Neural cell (in vitro differentiated cells): ENCODE data around the gene FGF16. TPM values are rescaled to one million over a fixed set of nuclear protein-coding genes. Genes with fewer than 3 reads are reported as not detected.
"Not testable (repeated sequence)": the region's sequence is repeated elsewhere in the genome, so short reads cannot be mapped to it uniquely, and the experiment has no call there.

Source experiments
- H2AFZ ChIP-seq: fragments of 200-600, 300-800 bp; sonication (generic), shearing (Covaris generic); 2 replicates; pipeline ENCODE4 v1.6.0; 2014; ENCODE audit warnings: low read depth, mild to moderate bottlenecking, antibody characterized with exemption, low read length, moderate library complexity
- H3F3A ChIP-seq: fragments of 200-600 bp; shearing (Covaris generic); 2 replicates; pipeline ENCODE4 v1.6.1; 2016; ENCODE audit warnings: mild to moderate bottlenecking, moderate library complexity, mixed read lengths, antibody characterized with exemption, low read length; ENCODE audit not compliant: insufficient read depth, poor library complexity, severe bottlenecking
- H3K27ac ChIP-seq: fragments of 200-600, 300-800 bp; sonication (generic), shearing (Covaris generic); 2 replicates; pipeline ENCODE4 v1.5.1; 2014; ENCODE audit warnings: mild to moderate bottlenecking, low read length, moderate library complexity
- H3K27me3 ChIP-seq: fragments of 300-800, 200-600 bp; sonication (generic), shearing (Covaris generic); 2 replicates; pipeline ENCODE4 v1.6.0; 2014; ENCODE audit warnings: mild to moderate bottlenecking, low read depth, low read length, moderate library complexity; ENCODE audit not compliant: insufficient read depth
- H3K36me3 ChIP-seq: fragments of 300-800, 200-600 bp; sonication (generic), shearing (Covaris generic); 2 replicates; pipeline ENCODE4 v1.5.1; 2014; ENCODE audit warnings: mild to moderate bottlenecking, antibody characterized with exemption, low read length, moderate library complexity; ENCODE audit not compliant: insufficient read depth
- H3K4me2 ChIP-seq: fragments of 300-800, 200-600 bp; sonication (generic), shearing (Covaris generic); 2 replicates; pipeline ENCODE4 v1.6.0; 2014; ENCODE audit warnings: mild to moderate bottlenecking, low read length
- H3K4me3 ChIP-seq: fragments of 300-800, 200-600 bp; sonication (generic), shearing (Covaris generic); 2 replicates; pipeline ENCODE4 v1.5.1; 2014; ENCODE audit warnings: mild to moderate bottlenecking, low read length, moderate library complexity
- H3K79me2 ChIP-seq: fragments of 200-600 bp; shearing (Covaris generic); replicated peaks from 2 replicates; pipeline ENCODE4 v1.6.0; 2014; ENCODE audit warnings: mild to moderate bottlenecking, low read length, moderate library complexity; ENCODE audit not compliant: insufficient read depth
- H3K9ac ChIP-seq: fragments of 300-800, 200-600 bp; sonication (generic), shearing (Covaris generic); 2 replicates; pipeline ENCODE4 v1.6.1; 2016; ENCODE audit warnings: mild to moderate bottlenecking, low read length, mixed read lengths
- H3K9me2 ChIP-seq: fragments of 200-600 bp; shearing (Covaris generic); 2 replicates; pipeline ENCODE4 v1.6.1; 2016; ENCODE audit warnings: mild to moderate bottlenecking, low read length, mixed read lengths; ENCODE audit not compliant: insufficient read depth
- H3K9me3 ChIP-seq: fragments of 200-600, 300-800 bp; sonication (generic), shearing (Covaris generic); 2 replicates; pipeline ENCODE4 v1.6.1; 2016; ENCODE audit warnings: mild to moderate bottlenecking, mixed run types, low read length, moderate library complexity, mixed read lengths
- H4K20me1 ChIP-seq: fragments of 200-600 bp; shearing (Covaris generic); 2 replicates; pipeline ENCODE4 v1.6.1; 2016; ENCODE audit warnings: mild to moderate bottlenecking, mixed run types; ENCODE audit not compliant: insufficient read depth
- EP300 ChIP-seq: fragments of 450-650 bp; conservative IDR thresholded peaks from 2 replicates; pipeline ENCODE4 v1.6.1; 2014; ENCODE audit warnings: antibody characterized with exemption, mild to moderate bottlenecking, moderate library complexity; ENCODE audit not compliant: poor library complexity, severe bottlenecking
- EZH2 ChIP-seq: fragments of 200-600, 300-800 bp; shearing (Covaris generic), sonication (generic); IDR thresholded peaks from 2 replicates; pipeline ENCODE4 v1.6.1; 2014; ENCODE audit warnings: antibody characterized with exemption, low read length, borderline replicate concordance, mild to moderate bottlenecking; ENCODE audit not compliant: insufficient read depth, poor library complexity, severe bottlenecking
- MXI1 ChIP-seq: fragments of 450-650 bp; conservative IDR thresholded peaks from 2 replicates; pipeline ENCODE4 v1.6.1; 2014; ENCODE audit warnings: antibody characterized with exemption, mild to moderate bottlenecking; ENCODE audit not compliant: poor library complexity, severe bottlenecking
- POLR2AphosphoS5 ChIP-seq: IDR thresholded peaks from 2 replicates; pipeline ENCODE4 v1.6.1; 2012
- RAD21 ChIP-seq: fragments of 450-650 bp; conservative IDR thresholded peaks from 2 replicates; pipeline ENCODE4 v1.6.1; 2014; ENCODE audit warnings: antibody characterized with exemption, mild to moderate bottlenecking, moderate library complexity
- SMC3 ChIP-seq: fragments of 450-650 bp; conservative IDR thresholded peaks from 2 replicates; pipeline ENCODE4 v1.6.1; 2014; ENCODE audit warnings: antibody characterized with exemption, mild to moderate bottlenecking, moderate library complexity; ENCODE audit not compliant: poor library complexity
- TAF1 ChIP-seq: IDR thresholded peaks from 2 replicates; pipeline ENCODE4 v1.6.1; 2012; ENCODE audit warnings: low read depth
- polyA plus RNA-seq: library from polyadenylated mRNA; depleted of rRNA; stranded (reverse); fragments of >200 nt; gene quantifications from 2 replicates; pipeline ENCODE4 v1.2.3, GENCODE V29; 2014
- TF ChIP-seq, protein P1 (sequence below): fragments of 450-650 bp; IDR thresholded peaks from 2 replicates; pipeline ENCODE4 v1.5.1; 2014; ENCODE audit warnings: antibody characterized with exemption, mild to moderate bottlenecking, moderate library complexity; ENCODE audit not compliant: poor library complexity, severe bottlenecking
- TF ChIP-seq, protein P2 (sequence below): IDR thresholded peaks from 2 replicates; pipeline ENCODE4 v1.6.1; 2012; ENCODE audit warnings: borderline replicate concordance

Gene FGF16
- polyA plus RNA-seq, 1 donor from 2014 or later, result not detected

- Histone ChIP-seq H3K9me2 (no peaks in the 10 kb centered on the region), H3K9me3 (no peaks in the 10 kb centered on the region), H3K4me3 (no peak overlapping the region), H3K27ac (no peak overlapping the region), H2AFZ (no peak overlapping the region), H3K9ac (no peak overlapping the region), H3K36me3 (no peaks in the 10 kb centered on the region), H3K4me2 (no peak overlapping the region), H3K27me3 (no peaks in the 10 kb centered on the region), H4K20me1 (no peaks in the 10 kb centered on the region), H3K79me2 (no peaks in the 10 kb centered on the region), H3F3A (no peaks in the 10 kb centered on the region)
- TF ChIP-seq, protein P1, sequence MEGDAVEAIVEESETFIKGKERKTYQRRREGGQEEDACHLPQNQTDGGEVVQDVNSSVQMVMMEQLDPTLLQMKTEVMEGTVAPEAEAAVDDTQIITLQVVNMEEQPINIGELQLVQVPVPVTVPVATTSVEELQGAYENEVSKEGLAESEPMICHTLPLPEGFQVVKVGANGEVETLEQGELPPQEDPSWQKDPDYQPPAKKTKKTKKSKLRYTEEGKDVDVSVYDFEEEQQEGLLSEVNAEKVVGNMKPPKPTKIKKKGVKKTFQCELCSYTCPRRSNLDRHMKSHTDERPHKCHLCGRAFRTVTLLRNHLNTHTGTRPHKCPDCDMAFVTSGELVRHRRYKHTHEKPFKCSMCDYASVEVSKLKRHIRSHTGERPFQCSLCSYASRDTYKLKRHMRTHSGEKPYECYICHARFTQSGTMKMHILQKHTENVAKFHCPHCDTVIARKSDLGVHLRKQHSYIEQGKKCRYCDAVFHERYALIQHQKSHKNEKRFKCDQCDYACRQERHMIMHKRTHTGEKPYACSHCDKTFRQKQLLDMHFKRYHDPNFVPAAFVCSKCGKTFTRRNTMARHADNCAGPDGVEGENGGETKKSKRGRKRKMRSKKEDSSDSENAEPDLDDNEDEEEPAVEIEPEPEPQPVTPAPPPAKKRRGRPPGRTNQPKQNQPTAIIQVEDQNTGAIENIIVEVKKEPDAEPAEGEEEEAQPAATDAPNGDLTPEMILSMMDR, result no peak
- TF ChIP-seq, protein P2, sequence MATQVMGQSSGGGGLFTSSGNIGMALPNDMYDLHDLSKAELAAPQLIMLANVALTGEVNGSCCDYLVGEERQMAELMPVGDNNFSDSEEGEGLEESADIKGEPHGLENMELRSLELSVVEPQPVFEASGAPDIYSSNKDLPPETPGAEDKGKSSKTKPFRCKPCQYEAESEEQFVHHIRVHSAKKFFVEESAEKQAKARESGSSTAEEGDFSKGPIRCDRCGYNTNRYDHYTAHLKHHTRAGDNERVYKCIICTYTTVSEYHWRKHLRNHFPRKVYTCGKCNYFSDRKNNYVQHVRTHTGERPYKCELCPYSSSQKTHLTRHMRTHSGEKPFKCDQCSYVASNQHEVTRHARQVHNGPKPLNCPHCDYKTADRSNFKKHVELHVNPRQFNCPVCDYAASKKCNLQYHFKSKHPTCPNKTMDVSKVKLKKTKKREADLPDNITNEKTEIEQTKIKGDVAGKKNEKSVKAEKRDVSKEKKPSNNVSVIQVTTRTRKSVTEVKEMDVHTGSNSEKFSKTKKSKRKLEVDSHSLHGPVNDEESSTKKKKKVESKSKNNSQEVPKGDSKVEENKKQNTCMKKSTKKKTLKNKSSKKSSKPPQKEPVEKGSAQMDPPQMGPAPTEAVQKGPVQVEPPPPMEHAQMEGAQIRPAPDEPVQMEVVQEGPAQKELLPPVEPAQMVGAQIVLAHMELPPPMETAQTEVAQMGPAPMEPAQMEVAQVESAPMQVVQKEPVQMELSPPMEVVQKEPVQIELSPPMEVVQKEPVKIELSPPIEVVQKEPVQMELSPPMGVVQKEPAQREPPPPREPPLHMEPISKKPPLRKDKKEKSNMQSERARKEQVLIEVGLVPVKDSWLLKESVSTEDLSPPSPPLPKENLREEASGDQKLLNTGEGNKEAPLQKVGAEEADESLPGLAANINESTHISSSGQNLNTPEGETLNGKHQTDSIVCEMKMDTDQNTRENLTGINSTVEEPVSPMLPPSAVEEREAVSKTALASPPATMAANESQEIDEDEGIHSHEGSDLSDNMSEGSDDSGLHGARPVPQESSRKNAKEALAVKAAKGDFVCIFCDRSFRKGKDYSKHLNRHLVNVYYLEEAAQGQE, result no peak
- TF ChIP-seq SMC3, result no peak
- no peak for TF ChIP-seq EP300
- TF ChIP-seq RAD21, result no peak
- no peak for TF ChIP-seq TAF1
- no peak for TF ChIP-seq EZH2
- no peak for TF ChIP-seq POLR2AphosphoS5
- TF ChIP-seq MXI1, result no peak
Observed at GRCh38 chrX:77404419-77404818, 42.8 kb upstream of the FGF16 start.

GRCh38 chrX:77407821-77408220 lies 39.4 kb upstream of the FGF16 start:
- H4K20me1 ChIP-seq, H3K4me2 ChIP-seq, H3K79me2 ChIP-seq, H3F3A ChIP-seq, H3K9ac ChIP-seq, H3K9me3 ChIP-seq, H3K4me3 ChIP-seq, H3K27me3 ChIP-seq, H3K9me2 ChIP-seq, H3K36me3 ChIP-seq, H3K27ac ChIP-seq, H2AFZ ChIP-seq: not testable (repeated sequence)

DNA sequence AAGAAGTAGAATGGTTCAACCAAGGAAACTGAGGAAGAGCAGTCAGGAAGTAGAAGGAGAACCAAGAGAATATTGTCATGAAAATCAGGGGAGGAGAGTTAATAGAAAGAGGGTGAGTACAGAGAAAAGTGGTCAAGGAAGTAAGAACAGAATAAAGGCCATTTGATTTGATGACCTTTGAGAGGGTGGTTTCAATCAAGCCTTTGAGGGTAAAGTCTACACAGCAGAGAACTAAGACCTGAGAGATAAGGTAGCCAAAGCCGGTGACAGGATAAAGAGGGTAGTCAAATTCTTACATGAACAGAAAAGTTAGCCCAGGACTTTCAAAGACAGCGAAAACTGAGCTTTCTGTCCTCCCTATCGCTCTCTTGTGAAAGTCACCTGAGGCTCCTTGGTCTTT lies 34.6 kb upstream of the FGF16 start:
- Histone ChIP-seq H3K9me2 (no peaks in the 10 kb centered on the region), H3K36me3 (no peaks in the 10 kb centered on the region), H3K4me3 (no peak overlapping the region), H3K4me2 (no peak overlapping the region), H3K27me3 (no peaks in the 10 kb centered on the region), H3K79me2 (no peaks in the 10 kb centered on the region), H4K20me1 (no peaks in the 10 kb centered on the region), H3K9me3 (no peaks in the 10 kb centered on the region), H2AFZ (no peak overlapping the region), H3K9ac (no peak overlapping the region), H3K27ac (no peak overlapping the region), H3F3A (no peaks in the 10 kb centered on the region)
- TF ChIP-seq POLR2AphosphoS5 (no peak), SMC3 (no peak), TAF1 (no peak), EZH2 (no peak), EP300 (no peak), MXI1 (no peak), RAD21 (no peak)
- TF ChIP-seq, protein P1, result no peak
- TF ChIP-seq, protein P2, result no peak
